Measurements from ENCODE around the gene UNG. TPM values are rescaled to one million over a fixed set of nuclear protein-coding genes. Genes with fewer than 3 reads are reported as not detected.
A peak's percentile ranks its signal among the peaks of the same experiment; 100 is the strongest.

Gene UNG
- total RNA-seq, 1 donor from 2014 or later = 18.1 TPM

DNA sequence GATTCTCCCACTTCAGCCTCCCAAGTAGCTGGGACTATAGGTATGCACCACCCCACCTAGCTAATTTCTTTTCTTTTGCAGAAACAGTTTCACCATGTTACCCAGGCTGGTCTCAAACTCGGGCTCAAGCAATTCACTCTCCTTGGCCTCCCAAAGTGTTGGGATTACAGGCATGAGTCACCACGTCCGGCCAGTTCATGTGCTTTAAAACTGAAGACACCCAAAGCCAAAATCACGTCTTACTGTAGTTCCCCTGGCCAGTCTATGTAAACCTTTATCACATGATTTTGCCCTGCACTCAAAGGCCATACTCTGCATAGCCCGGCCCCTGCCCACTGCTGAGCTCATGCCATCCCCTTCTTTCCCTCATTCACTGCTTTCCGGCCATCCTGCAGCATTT lies 8.6 kb upstream of the UNG start:
- no peak for DNase-seq (ENCODE audit: low spot score)

DNA sequence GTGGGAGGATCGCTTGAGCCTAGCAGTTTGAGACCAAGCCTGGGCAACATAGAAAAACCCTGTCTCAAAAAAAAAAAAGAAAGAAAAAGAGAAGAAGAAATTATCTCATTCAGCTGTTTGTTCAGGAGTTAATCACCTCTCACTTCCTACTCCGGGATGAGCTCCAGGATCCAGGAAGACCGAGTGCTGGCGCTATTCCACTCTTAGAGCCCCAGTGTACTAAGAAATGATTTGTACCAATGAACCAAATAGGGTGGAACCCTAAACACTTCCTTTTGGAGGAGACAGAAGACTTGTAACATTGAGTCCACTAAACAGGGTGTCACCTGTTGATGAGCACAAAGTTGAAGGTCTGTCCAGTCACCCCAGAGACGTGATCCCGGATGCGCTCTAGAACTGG lies 7.7 kb upstream of the UNG start:
- no peak for DNase-seq (ENCODE audit: low spot score)

- no peak for DNase-seq (ENCODE audit: low spot score)
These were observed 4.8 kb upstream of the UNG start for GRCh38 chr12:109092497-109093021.

DNA sequence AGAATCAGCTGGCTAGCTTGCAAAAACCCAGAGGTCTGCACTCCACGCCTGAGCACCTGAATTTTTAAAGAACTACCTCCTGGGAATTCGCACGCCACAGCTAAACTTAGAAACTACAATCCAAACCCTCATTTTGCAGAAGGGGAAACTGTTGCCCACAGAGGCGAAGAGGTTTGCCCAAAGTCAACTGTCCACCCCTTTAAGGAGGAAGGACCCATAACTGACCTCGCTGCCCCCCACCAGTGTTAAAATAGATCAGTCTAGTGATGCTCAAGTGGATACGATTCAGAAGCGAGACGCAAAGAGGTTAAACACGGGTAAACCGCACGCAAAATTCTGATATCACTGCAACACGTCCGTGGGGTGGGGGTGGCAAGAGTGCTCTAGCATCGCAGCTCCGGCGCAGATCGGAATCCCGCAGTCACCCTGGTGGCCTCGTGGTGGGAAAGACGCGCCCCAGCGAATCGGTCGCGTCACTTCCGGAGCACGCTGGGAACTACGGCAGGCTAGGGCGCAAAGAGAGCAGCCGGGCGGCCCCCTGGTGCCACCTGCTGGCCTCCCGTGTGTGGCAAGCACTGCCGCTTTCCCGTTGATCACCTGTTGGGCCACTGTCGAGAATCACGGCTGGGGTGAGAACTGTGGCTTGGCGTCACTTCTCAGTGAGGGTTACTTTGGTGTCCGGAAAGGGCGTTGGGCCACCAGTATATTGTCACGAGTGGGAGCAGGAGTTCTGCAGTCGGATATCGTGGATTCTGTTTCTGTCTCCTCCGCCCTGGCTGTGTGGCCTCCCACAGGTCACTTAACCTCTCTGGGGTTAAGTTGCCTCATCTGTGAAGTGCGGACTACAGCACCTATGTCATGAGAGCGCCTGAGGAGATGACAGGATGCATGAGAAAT lies 4.1 kb upstream of the UNG start, which contains the start of gene ALKBH2:
Gene ALKBH2, minus strand, starts transcription at position 451 of the 897 bp plus-strand sequence. CDS start 686 bp downstream, outside the sequence.
- DNase-seq (ENCODE audit: low spot score) = peak; percentile 93

DNA sequence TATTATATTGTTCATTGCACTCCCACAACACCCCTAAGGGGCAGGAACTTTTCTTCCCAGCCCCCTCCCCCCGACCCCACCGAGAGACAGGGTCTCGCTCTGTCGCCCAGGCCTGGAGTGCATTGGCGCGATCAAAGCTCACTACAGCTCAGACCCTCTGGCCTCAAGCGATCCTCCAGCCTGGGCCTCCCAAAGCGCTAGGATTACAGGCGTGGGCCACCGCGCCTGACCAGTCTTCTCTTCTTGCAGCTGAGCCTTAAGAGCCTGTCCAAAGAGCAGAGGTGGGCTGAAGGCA lies 310 bp upstream of the UNG start:
- DNase-seq (ENCODE audit: low spot score) = no peak

- no peak for DNase-seq (ENCODE audit: low spot score)
These were observed 797 bp downstream of the UNG start for GRCh38 chr12:109098183-109098604.

DNA sequence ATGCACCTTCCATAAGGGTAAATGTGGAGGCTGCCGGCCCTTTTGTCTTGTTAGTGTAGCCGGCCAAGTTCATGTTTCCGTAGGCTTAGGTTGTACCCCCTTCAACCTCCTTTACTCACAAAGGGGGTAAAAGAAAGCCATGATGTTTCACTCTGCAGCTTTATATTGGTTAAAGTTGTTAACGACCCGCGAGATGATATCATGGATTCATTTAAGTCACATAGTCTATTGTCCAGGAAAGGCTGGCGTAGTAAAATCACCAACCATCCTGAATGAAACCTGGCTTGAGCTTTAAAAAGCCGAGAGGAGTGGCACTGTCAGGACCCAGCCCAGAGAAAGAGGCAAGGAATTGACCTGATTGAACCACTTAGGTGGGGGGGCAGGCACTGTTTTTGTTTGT lies 1.3 kb downstream of the UNG start:
- DNase-seq (ENCODE audit: low spot score) = no peak

GRCh38 chr12:109099431-109100020 lies 2.1 kb downstream of the UNG start:
- DNase-seq (ENCODE audit: low spot score) = no peak

GRCh38 chr12:109100741-109101140 lies 3.3 kb downstream of the UNG start:
- no peak for DNase-seq (ENCODE audit: low spot score)

- no peak for DNase-seq (ENCODE audit: low spot score)
These were observed 5.1 kb downstream of the UNG start for GRCh38 chr12:109102491-109102890.

- no peak for DNase-seq (ENCODE audit: low spot score)
These were observed 7.8 kb downstream of the UNG start for GRCh38 chr12:109105176-109105575.

- DNase-seq (ENCODE audit: low spot score) = no peak
These were observed 12.5 kb downstream of the UNG start for GRCh38 chr12:109109746-109110350.

- DNase-seq (ENCODE audit: low spot score) = peak; percentile 96
These were observed 13.6 kb downstream of the UNG start for GRCh38 chr12:109110988-109111495.

GRCh38 chr12:109112720-109113465 lies 15.5 kb downstream of the UNG start:
- no peak for DNase-seq (ENCODE audit: low spot score)

DNA sequence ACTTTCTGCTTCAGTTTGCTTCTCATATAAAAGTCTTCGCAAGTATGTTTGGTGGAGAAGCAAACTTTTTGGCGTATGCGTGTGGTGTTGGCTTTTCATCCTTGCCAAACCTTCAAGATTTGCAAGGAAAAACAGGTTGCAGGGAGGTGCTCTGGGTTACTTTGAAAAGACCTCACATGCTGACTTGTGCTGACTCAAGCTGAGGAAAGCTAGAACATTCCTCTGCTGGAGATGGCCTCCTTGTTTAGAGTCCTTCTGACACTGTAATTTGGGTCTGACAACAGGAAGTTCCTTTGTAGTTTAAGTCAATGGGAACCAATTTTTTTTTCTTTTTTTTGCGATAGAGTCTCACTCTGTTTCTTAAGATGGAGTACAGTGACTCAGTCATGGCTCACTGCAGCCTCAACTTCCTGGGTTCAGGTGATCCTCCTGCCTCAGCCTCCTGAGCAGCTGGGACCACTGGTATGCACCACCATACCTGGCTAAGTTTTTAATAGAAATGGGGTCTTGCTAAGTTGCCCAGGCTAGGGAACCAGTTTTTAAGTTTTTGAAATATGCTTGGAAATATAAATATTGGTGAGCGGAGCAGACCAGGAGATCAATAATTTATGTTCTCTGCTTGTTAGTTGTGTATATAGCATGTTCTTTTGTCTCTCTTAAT lies 16.4 kb downstream of the UNG start:
- no peak for DNase-seq (ENCODE audit: low spot score)

DNA sequence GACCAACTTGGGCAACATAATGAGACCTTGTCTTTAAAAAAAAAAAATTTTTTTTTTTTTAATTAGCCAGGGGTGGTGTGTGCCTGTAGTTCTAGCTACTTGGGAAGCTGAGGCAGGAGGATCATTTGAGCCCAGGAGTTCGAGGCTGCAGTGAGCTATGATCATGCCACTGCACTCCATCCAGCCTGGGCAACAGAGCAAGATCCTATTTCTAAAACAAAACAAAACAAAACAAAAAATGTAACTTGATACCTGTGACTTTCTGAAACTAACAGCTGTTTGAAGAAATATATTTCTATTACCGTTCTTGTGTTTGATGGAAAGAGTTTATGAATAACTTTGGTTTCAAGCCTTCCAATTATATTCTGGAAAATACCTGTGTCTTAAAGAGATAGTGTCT lies 17.2 kb downstream of the UNG start:
- no peak for DNase-seq (ENCODE audit: low spot score)

GRCh38 chr12:109115404-109115757 lies 18.0 kb downstream of the UNG start:
- no peak for DNase-seq (ENCODE audit: low spot score)

GRCh38 chr12:109115758-109116610 lies 18.6 kb downstream of the UNG start, which contains the start of gene ACACB:
Gene ACACB, plus strand, starts transcription at chr12:109116587. Its CDS starts 22,819 bp downstream, at chr12:109139406.
- no peak for DNase-seq (ENCODE audit: low spot score)

GRCh38 chr12:109116611-109116949 lies 19.2 kb downstream of the UNG start:
- no peak for DNase-seq (ENCODE audit: low spot score)

DNA sequence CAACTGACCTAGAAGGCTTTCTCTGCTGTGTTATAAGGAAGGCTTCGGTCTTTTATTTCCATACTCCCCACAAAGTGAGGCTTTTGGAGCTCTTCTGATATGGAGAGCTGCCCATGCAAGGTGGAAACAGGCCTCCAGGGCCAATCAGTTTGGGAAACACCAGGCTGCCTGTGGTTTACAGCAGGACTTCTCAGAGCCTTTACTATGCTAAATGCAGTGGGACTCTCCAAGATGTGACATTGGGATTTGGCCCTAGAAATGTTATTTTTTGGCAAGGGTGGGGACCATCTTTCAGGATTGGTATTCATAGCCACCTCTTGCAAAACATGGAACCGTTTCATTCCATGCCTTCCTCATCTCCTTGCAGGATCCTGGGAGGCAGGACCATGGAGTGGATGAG lies 22.7 kb downstream of the UNG start:
- no peak for DNase-seq (ENCODE audit: low spot score)
